ENCODE measurements around the gene TTLL7. TPM values are rescaled to one million over a fixed set of nuclear protein-coding genes. Genes with fewer than 3 reads are reported as not detected.

TTLL7 gene
- total RNA-seq (ENCODE audit: low replicate concordance): 20.2 and 37.9 TPM in 2 replicates

GRCh38 chr1:83998498-83999315, at the start of gene TTLL7:
Gene TTLL7 (minus strand): TSS chr1:83999132. CDS start chr1:83952211, 46,921 bp downstream.
- H3K4me3 Mint-ChIP-seq: peak within 1 kb of the TSS; percentile 95
- H3K4me3 ChIP-seq: peak within 1 kb of the TSS; percentile 96
- peaks cover 14% of the 10 kb centered on the region for H3K4me1 ChIP-seq
- H3K27ac Mint-ChIP-seq: peak within 1 kb of the TSS; percentile 87
- peaks cover 9% of the 10 kb centered on the region for H3F3A ChIP-seq (ENCODE audit: low read depth)
- DNase-seq (ENCODE audit: low spot score): peak; percentile 93
- H3K4me1 Mint-ChIP-seq: peaks cover 20% of the 10 kb centered on the region
- H3K4me2 ChIP-seq: peak within 1 kb of the TSS; percentile 80
- no peaks in the 10 kb centered on the region for H4K20me1 ChIP-seq (ENCODE audit: low read depth)
- peak within 1 kb of the TSS; percentile 98 for H3K27ac ChIP-seq
- H3K36me3 ChIP-seq: no peaks in the 10 kb centered on the region
- H3K79me2 ChIP-seq (ENCODE audit: low read depth): peaks cover 16% of the 10 kb centered on the region
- no peaks in the 10 kb centered on the region for H3K9me3 ChIP-seq (ENCODE audit: low read depth)
- H3K9ac ChIP-seq: peak within 1 kb of the TSS; percentile 92
- H3K27me3 Mint-ChIP-seq (ENCODE audit: insufficient read depth, low read depth): peaks cover 10% of the 10 kb centered on the region
- peak within 1 kb of the TSS; percentile 100 for H2AFZ ChIP-seq (replicated peaks)
- H3K36me3 Mint-ChIP-seq: no peaks in the 10 kb centered on the region
- H3K9me3 Mint-ChIP-seq: no peaks in the 10 kb centered on the region
- peak; percentile 61 for TF ChIP-seq EZH2 (IDR thresholded peaks at IDR 0.05)
- TF ChIP-seq EZH2phosphoT487 (IDR thresholded peaks at IDR 0.05): no peak
- TF ChIP-seq CTCF (IDR thresholded peaks at IDR 0.05): no peak
- peaks cover 52% of the 10 kb centered on the region for H3K27me3 ChIP-seq

GRCh38 chr1:84042461-84042860, 43.5 kb upstream of the TTLL7 start:
- Histone ChIP-seq H3K9ac (no peak overlapping the region), H3K36me3 (no peaks in the 10 kb centered on the region), H4K20me1 (ENCODE audit: low read depth) (no peaks in the 10 kb centered on the region), H3F3A (ENCODE audit: low read depth) (no peaks in the 10 kb centered on the region), H3K79me2 (ENCODE audit: low read depth) (no peaks in the 10 kb centered on the region), H3K27ac (no peak overlapping the region), H3K4me3 (no peak overlapping the region), H2AFZ (replicated peaks) (no peak overlapping the region), H3K9me3 (ENCODE audit: low read depth) (no peaks in the 10 kb centered on the region), H3K4me2 (no peak overlapping the region), H3K4me1 (no peaks in the 10 kb centered on the region), H3K27me3 (no peaks in the 10 kb centered on the region)
- Mint-ChIP-seq H3K4me1 (no peaks in the 10 kb centered on the region), H3K27me3 (ENCODE audit: insufficient read depth, low read depth) (no peaks in the 10 kb centered on the region), H3K9me3 (no peaks in the 10 kb centered on the region), H3K27ac (no peak overlapping the region), H3K4me3 (no peak overlapping the region), H3K36me3 (no peaks in the 10 kb centered on the region)
- no peak for DNase-seq (ENCODE audit: low spot score)
- no peak for TF ChIP-seq EZH2phosphoT487 (IDR thresholded peaks at IDR 0.05)
- no peak for TF ChIP-seq CTCF (IDR thresholded peaks at IDR 0.05)
- TF ChIP-seq EZH2 (IDR thresholded peaks at IDR 0.05): no peak

GRCh38 chr1:84037758-84038611, 39.1 kb upstream of the TTLL7 start:
- H3K27ac ChIP-seq: no peak overlapping the region
- TF ChIP-seq CTCF (IDR thresholded peaks at IDR 0.05): no peak
- no peak for TF ChIP-seq EZH2phosphoT487 (IDR thresholded peaks at IDR 0.05)
- no peak for TF ChIP-seq EZH2 (IDR thresholded peaks at IDR 0.05)
- no peak overlapping the region for H3K4me3 ChIP-seq
- Mint-ChIP-seq H3K27me3 (ENCODE audit: insufficient read depth, low read depth) (no peaks in the 10 kb centered on the region), H3K4me3 (peak overlapping the region; percentile 31), H3K36me3 (peaks cover 2% of the 10 kb centered on the region), H3K9me3 (peaks cover 11% of the 10 kb centered on the region), H3K27ac (no peak overlapping the region), H3K4me1 (no peaks in the 10 kb centered on the region)
- no peak overlapping the region for H3K4me2 ChIP-seq
- no peaks in the 10 kb centered on the region for H3K27me3 ChIP-seq
- no peak for DNase-seq (ENCODE audit: low spot score)
- H3K4me1 ChIP-seq: peaks cover 3% of the 10 kb centered on the region
- H3K9ac ChIP-seq: no peak overlapping the region
- H2AFZ ChIP-seq (replicated peaks): no peak overlapping the region
- no peaks in the 10 kb centered on the region for H3K36me3 ChIP-seq
- no peaks in the 10 kb centered on the region for H3K9me3 ChIP-seq (ENCODE audit: low read depth)
- H4K20me1 ChIP-seq (ENCODE audit: low read depth): no peaks in the 10 kb centered on the region
- H3F3A ChIP-seq (ENCODE audit: low read depth): peaks cover 13% of the 10 kb centered on the region
- no peaks in the 10 kb centered on the region for H3K79me2 ChIP-seq (ENCODE audit: low read depth)
